Globus pallidus (tissue), 1 donor: ENCODE measurements around the gene AP2B1.
"Not testable (repeated sequence)": the region's sequence is repeated elsewhere in the genome, so short reads cannot be mapped to it uniquely, and the experiment has no call there.

ENCODE experiments used
- DNase-seq: peaks from one replicate; pipeline ENCODE4 v3.0.0-alpha.2; 2015; ENCODE audit warnings: low spot score

AP2B1 gene

DNA sequence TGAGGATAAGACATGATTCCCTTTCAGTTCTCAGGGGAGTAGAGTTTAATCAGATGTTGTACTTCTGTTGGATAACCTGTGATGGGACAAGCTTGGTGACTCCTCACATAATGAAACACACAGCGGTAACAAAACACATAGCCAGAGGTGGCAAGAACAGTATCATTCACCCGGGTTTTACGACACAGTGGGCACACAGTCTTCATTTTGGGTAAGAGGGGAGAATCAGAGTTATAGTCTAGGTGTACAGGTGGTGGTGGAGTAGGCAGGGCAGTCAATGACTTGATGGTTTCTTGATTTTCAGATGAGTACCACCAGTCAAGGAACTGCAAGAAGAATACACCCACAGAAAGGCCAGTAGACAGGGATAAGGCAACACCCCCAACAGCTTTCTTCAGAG is 11.4 kb upstream of the AP2B1 start:
- no peak for DNase-seq

DNA sequence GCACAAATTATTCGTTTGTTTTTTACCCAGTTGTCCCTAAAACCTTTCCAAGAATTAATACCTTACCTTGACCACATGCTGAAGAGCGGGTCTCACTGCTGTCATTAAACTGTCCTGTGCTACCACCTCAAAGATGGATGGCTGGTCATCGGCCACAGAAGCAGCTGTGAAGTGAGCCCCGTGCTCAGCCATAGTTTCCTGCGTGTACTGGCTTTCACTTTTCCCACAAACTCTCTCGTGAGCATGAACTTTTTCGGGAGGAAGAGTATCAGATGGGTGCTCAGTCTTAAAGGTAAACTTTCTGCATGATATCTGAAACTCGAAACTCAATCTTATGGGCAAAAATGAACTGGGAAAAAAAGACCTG is 9.3 kb upstream of the AP2B1 start:
- no peak for DNase-seq

DNA sequence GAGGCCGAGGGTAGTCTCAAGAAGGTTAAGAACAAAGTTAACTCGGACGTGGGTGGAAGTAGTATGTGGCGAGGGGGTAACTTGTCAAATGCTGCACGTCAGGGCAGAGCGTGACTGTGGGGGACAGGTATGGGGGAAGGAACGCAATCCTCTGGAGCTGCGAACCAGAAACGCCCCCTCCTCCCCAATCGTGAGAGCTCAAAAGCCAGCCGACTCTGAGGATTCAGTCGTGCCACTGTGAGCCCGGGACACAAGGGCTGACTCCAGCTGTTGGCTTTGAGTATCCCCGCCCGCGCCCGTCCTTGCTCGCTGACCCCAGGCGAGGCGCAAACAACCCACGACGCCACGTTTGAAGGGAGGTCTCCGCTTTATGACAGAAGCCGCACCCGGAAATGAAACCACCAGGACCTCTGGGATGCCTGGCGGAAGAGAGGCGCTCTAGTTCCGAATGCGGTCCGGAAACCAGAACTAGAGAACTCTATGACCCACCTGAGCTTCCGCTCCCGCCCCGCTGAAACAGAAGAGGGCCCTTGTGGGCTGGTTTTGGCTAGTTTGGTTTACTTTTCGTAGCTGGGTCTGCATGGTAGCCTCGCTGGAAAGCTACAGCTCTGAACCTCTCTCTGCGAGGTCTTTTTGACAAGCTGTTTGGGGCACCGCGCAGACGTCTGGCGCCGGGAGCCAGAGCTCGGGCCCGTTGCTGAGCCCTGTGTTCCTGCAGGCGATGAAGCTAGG is 8.8 kb upstream of the AP2B1 start, which contains the start of gene PEX12:
PEX12 (minus strand) TSS at position 375 of the 732 bp plus-strand sequence. CDS start 550 bp downstream, outside the sequence.
- peak; percentile 94 for DNase-seq

DNA sequence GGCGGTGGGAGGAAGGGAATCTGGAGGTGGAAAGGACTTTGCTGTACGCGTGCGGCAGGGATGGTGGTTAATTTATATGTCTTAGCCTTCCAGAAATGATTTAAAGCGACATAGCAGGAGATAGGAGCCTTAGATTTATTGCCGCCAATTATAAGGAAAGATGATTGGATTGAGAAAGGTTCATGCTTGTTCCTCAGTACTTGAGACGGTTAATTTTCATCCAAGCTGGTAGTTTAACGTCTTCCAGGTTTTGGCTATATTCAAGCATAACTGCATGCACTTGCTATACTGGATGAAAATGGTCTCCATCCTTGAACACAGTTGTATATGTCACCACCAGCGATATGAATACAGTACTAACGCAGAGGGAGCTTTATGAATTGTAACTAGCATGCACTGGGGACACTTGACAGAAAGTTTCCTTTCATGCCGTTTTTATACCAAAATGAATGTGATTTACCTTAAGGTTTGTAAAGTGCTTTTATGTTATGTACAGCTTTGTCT is 8.1 kb upstream of the AP2B1 start:
- no peak for DNase-seq

DNA sequence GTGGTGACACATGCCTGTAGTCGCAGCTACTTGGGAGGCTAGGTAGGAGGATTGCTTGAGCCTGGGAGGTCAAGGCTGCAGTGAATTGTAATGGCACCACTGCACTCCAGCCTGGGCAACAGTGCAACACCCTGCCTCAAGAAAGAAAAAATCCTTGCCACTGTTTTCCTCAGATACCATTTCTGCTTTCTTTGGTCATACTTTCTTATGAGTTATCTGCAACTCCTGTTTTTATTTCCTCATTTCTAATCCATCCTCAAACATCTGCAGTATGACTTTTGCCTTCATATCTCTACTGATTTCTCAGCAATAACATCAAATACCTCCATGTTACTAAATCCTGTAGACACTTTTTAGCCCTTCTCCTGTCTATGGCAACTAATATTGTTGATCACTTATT is 3.1 kb upstream of the AP2B1 start:
- DNase-seq: no peak

DNA sequence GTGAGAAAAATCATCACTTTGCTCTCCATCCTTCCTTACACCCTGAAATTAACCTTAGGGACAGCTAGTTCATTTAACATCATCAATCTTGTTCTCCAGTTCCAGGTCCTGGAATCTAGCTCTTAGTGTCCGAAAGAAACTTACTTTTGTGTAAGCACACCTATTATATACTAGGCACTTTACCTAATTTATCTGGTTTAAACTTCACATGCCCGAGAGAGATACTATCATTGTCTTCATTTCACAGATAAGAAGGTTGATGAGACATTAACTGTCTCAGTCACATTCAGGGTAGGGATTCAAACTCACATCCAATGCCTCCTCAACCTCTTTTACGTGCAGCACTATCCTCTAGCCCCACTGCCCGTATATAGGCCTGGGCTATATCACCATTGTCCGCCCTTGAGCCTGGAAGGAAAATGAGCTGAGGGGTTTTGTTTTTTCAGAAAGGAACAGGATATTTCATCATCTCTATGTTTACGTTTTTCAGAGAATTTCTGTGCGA is 501 bp upstream of the AP2B1 start:
- no peak for DNase-seq

DNA sequence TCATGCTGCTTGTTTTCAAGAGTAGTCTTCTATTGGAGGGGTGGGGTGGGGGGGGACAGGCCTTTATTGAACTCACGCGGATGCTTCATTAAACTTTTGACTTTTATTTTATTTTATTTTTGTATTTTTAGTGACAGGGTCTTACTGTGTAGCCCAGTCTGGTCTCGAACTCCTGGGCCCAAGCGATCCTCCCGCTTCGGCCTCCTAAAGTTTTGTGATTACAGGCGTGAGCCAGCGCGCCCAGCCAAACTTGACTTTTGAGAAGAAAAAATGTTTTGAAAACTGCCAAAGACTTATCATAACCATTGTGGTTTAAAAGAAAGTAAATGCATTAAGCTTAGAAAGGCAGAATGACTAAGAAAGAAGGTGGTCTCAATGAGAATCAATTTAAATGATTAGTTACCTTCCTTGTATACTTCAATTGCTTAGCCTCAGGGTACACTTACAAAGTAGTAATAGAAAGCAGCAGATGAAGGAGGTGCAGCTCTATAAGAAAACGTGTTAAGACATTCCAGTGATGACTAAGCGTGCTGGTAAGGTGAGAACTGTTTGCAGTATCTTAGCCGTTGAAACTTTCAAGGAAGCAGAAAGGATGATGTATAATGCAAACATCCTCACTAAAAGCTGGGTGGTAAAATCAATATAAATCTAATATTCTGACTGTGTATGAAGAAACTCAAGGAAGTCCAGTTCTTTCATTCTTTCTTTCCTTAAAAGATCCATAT is 1.2 kb downstream of the AP2B1 start:
- DNase-seq: no peak

DNA sequence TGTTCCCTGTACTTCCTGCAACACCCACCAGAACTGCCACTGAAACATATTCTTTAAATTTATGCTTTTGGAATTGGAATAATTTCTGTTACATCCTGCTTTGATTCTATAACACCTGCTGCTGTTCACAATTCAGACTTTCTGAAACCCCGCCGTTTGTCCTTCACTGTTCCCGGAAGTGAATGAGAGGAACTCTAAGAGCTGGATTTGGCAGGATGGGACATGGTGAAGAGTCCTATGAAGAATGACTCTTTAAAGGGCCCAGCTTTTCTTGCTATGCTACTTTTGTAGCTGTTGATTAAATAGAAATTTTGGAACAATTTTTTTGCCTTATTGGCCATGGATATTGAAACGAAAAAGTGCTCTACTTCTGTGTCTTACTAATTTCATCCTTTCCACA is 8.9 kb downstream of the AP2B1 start:
- DNase-seq: no peak

DNA sequence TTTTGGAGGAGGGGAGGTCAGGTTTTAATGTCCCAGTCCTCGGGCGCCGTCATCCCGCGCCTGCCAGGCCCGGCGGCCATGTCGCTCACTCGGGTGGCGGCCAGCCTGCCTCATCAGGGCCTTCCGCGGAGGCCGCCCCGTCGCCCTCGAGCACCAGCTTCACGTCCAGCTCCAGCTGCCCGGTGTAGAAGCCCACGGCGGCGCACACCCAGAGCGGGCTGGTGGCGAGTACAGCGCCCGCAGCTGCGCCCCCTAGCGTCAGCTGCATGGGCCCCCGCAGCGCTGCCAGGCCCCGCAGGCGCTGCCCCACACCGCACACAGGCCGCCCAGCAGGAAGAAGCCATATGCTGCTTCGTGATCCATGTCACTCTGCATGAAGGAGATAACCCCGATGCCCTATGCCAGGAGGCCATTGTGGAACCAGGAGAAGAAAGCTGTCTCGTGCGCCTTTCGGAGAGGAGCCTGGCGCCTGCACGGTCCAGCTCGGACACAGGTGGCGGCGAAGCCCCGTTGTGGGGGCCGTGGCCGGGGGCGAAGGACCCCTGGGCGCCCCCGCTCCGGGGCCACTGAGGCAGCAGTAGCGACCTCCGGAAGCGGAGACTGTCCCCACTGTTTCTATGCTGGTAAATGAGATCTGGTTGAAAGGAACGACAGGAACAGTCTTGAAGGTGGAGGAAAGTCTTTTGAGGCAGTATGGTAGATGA is 9.6 kb downstream of the AP2B1 start:
- no peak for DNase-seq

DNA sequence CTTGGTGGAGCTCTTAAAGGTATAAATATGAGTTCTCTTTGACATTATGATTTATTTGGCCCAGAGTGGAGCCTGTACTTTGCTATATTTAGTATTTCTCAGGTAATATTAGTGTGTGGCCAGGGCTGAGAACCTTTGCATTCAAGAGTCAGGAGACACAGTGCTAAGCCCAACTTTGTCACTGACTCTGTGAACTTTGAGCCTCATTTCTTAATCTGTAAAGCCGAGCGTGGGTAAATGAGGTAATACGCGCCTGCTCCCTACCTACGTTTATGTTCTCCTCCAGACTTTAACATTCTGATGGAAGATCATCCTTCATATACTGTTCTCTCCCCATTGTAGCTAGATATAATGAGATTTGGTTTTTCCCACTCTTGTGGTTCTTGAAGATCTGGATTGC is 10.5 kb downstream of the AP2B1 start:
- DNase-seq: no peak

DNA sequence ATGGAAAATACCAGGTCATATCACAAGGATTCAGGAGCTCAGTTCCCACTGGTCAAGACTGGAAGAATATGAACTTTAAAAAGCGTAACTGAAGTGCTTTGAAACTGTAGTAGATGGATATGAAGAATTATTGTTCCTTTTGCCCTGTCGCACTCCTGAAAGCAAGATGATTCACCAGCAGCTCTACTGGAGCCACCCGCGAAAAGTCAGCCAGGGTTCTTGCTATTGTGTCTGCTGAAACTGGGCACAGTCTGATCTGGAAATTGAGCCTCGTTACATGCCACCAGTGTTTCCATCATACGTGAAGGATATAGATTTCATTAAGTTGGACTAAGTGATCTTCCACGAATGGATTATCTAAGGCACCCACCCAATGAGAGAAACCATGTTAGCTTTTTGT is 16.6 kb downstream of the AP2B1 start:
- no peak for DNase-seq

DNA sequence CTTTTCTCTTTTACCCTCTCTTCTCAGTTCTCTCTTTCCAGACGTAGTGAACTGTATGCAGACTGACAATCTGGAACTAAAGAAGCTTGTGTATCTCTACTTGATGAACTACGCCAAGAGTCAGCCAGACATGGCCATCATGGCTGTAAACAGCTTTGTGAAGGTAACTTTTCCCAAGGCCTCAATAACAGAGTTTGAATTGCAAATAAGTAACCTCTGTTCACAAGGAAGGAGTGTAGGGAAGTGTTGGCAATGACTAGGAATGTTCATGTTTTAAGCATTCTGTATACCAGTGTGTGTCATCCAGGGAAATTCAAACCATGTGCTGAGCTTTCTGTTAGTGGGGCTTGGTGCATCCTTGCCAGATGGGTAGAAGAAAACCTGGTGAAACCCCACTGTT is 18.6 kb downstream of the AP2B1 start:
- no peak for DNase-seq

DNA sequence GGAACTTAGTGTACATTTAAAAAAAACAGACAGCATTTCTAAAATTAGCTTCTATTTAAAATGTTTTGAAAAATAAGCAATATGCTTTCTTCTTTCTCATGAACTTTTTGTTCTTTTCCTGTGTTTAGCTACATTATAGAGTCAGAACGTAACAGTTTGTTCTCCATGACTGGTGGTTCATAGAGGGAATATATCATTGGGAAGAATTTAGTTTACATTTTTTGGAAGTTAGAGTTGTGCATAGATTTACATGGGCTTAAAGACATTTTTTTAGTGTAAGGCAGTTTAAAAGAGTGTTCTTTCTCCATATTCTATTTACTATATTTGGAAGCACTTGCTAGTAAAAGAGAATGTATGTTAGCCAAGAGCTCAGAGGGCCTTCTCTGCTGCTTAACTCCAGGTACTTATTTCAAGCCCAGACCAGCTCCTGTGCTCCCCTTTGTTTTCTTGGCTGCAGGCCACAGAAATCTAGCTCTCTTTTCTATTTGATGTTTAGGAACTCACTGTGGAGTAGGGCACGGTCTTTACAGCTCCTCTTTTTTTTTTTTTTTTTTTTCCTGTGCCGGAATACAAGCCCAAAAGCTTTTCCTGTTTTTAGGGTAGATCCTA is 20.2 kb downstream of the AP2B1 start:
- no peak for DNase-seq

DNA sequence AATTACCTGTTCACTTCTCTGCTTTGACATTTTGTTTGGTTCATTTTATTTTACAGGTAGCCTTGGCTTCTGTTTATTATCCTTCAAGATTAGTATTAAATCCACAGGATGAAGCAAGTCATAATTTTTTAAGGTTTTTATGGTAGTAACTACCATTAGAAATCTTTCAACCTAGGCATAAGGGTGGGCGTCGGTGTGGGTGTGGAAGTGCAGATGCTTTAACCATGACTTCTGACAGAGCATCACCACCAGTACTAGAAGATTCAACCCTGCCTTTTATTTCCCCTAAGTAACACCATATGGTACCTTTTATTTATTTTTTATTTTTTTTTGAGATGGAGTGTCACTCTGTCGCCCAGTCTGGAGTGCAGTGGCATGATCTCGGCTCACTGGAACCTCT is 22.7 kb downstream of the AP2B1 start:
- DNase-seq: no peak

DNA sequence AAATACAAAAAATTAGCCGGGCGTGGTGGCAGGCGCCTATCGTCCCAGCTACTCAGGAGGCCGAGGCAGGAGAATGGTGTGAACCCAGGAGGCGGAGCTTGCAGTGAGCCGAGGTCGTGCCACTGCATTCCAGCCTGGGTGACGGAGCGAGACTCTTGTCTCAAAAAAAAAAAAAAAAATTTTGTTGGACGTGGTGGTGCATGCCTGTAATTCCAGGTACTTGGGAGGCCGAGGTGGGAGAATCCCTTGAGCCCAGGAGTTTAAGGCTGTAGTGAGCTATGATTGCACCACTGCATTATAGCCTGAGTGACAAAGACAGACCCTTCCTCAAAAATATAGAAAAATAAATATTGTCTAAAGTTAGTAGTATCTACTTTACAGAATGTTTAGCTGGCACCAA is 23.6 kb downstream of the AP2B1 start:
- not testable (repeated sequence) for DNase-seq

DNA sequence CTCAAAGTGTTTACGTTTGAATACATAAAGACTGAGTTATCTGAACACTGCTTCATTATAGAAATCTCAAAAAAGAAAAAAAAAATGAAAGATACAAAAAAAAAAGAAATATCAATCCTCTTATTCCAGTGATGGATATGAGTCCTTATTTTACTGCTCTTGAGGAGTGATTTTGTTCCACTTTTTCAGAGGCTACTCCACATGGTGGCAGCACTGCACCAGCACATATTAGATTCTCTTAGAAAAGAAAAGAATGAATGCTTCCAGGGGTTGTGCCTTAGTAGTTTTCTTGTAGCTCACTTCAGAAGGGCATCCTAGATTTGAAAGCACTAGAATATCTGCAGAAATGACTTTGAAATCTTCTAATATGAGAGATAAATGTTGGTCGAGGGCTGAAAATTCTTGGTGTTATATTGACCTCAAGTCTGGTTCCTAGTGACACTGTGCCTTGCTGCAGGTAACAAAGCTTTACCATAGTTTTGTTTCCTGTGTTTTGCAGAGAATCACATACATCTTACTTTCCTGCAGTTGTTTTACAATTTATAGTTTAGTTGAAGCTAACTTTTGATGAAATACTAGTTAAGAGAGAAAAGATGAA is 25.9 kb downstream of the AP2B1 start:
- peak; percentile 38 for DNase-seq

DNA sequence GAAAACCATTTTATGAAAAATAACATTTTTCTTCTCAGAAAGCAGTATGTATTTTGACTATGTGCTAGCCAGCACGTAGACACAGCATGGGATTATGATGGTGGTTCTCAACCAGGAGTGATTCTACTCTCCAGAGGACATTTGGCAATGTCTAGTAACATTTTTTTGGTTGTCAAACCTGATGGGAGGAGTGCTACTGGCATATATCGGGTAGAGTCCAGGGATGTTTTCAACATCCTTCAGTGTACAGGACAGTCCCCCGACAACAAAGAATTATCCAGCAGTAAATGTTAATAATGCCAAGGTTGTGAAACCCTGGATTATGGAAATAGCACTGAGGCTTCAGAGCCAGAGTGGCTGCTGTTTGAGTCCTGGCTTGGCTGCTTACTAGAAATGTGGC is 27.7 kb downstream of the AP2B1 start:
- no peak for DNase-seq

DNA sequence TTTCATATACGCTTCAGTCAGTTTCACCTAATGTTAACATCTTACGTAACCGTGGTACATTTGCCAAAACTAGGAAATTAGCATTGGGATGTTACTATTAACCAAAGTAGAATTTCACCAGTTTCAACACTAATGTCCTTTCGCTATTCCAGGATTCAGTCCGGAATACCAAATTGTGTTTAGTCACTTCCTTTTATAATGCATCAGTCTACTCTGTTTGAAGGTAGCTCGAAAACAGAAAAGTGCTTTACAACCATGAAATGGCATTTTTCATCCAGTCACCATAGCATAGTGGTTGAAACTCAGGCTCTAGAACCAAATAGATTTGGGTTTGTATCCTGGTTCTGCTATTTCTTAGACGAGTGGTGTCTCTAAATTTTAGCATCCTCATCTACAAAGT is 29.4 kb downstream of the AP2B1 start:
- DNase-seq: no peak

DNA sequence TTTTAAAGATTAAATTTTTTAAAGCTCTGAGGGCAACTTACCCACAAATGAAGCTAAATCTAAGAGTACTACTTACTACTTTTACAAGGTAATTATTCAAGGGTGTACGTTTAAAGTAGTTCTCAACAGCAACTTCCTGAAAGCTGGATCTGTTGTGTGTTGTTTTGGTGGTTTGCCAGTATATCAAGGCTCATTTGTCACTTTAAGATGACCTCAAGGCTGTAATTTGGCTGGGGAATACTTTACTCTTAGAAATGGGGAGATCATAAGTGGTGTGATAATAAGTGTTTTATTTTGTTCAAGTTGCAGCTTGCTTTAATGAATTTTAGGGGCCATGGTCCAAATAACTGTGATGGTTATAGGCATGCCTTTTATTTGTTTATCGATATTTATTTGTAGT is 30.4 kb downstream of the AP2B1 start:
- no peak for DNase-seq

DNA sequence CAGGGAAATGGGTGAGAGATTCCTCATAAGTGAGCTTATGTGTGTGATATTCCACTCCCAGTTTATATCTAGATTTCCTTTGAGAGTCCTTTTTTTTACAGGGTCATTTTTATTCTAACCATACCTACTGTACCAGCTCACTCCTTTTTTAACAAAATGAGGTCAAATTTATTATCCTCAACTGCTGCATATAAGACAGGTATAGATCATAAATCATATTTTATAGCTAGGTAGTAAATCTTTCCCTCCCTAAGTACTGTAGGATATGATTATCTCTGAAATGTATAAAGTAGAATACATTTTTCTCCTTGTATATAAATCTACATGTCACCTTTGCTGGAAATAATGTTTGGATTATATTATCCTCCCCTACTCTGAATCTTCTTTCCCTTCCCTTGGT is 31.5 kb downstream of the AP2B1 start:
- no peak for DNase-seq

DNA sequence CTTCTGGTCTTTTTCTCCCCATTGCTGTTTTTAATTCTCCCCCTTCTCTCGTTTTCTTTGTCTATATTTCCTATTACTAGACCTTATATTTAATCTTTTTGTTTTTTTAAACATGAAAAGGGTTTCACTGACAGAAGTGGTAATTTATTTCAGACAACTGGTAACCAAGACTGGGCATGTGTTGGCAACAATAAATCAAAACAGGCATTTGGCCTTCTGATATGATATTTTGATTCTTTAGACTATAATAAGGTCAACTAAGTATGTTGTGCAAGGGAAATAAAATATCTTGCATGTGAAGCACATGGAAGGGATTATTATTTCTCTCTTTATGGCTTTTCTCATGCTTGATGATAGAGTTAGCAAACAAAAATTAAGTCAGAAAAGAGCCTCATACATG is 34.6 kb downstream of the AP2B1 start:
- DNase-seq: no peak

DNA sequence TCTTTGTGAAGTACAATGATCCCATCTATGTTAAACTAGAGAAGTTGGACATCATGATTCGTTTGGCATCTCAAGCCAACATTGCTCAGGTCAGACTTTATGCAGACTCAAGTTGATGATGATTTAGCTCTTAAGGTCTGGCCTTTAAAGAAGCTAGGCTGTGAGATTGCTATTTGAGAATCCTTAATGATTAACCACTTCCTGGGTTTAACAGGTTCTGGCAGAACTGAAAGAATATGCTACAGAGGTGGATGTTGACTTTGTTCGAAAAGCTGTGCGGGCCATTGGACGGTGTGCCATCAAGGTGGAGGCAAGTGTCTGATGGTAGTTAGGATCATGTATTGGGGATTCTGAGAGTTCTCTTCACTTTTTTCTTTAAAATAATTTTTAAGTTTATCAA is 40.3 kb downstream of the AP2B1 start:
- DNase-seq: no peak
